GM21825 (cell line): ENCODE measurements around the gene ARMC9.
A peak's percentile ranks its signal among the peaks of the same experiment; 100 is the strongest.
"Not testable (repeated sequence)": the region's sequence is repeated elsewhere in the genome, so short reads cannot be mapped to it uniquely, and the experiment has no call there.

Source experiments
- ATAC-seq: cut with Tn5 transposase; IDR thresholded peaks from one replicate; pipeline ENCODE4 v1.9.1; 2021; ENCODE audit warnings: mild to moderate bottlenecking, moderate library complexity; ENCODE audit not compliant: unreplicated experiment

ARMC9 gene

GRCh38 chr2:231359948-231360347 is 161.5 kb downstream of the ARMC9 start:
- ATAC-seq = no peak

- no peak for ATAC-seq
Observed at GRCh38 chr2:231360401-231360800, 162.0 kb downstream of the ARMC9 start.

DNA sequence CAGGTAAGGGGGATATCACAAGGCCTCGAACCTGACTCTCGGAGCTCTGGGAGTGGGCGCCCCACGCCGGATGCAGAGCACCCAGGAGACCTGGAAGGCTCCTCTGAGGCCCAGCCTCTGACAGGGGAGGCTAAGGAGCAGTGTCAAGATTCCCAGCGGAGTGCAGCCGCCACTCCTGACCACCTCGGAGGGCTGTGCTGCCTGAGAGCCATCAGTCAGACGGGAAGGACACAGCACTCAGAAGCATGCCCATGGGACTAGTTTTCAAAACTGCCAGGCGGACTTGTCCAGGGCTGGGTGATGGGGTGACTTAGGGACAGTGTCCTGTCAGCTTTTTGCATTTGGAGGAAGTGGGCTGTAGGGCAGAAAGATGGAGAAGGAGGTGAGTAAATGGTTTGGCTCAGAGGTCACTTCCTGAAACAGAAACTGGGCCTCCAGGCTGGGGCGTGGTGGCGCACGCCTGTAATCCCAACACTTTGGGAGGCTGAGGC is 162.5 kb downstream of the ARMC9 start:
- ATAC-seq = no peak

DNA sequence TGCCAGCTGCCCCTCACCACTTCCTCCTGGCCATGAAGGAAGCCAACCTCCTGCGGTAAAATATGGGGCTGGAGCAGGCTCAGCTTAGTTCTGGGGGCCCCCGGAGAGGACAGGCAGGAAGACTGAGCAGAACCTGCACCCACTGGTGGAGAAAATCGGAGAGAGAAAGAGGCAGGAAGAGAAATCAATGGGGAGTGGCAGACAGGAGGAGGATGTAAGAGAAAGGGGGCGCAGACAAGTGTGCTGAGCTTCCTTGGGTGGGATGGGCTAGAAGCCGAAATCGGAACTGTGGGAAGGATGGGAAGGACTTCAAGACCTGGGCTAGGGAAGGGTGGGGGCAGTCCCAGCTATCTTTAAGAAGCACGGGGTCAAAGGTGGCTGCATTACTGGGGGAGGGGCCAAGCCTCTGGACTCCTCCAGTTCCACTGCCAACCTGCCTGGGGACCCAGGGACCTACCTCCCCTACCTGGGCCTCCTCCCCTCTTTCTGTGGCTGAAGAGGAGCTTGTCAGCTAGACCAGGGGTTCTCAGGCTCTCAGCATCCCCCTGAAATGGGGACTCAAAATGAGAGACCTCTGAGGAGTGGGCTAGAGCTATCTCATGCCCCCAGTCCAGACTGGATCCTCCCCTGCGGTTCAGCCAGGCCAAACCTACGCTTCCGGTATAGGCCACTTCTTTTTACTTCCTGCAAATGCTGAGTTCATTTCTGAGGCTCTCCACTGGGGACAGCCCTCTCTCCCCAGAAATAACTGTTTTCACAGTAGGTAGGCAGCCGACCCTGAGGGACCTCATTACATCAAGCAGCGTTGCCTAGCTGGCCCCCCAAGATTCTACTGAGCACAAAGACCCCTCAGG is 163.5 kb downstream of the ARMC9 start:
- ATAC-seq = peak; percentile 78

- ATAC-seq = no peak
Observed at GRCh38 chr2:231362555-231363184, 164.2 kb downstream of the ARMC9 start.

- ATAC-seq = no peak
Observed at GRCh38 chr2:231364061-231364460, 165.6 kb downstream of the ARMC9 start.

DNA sequence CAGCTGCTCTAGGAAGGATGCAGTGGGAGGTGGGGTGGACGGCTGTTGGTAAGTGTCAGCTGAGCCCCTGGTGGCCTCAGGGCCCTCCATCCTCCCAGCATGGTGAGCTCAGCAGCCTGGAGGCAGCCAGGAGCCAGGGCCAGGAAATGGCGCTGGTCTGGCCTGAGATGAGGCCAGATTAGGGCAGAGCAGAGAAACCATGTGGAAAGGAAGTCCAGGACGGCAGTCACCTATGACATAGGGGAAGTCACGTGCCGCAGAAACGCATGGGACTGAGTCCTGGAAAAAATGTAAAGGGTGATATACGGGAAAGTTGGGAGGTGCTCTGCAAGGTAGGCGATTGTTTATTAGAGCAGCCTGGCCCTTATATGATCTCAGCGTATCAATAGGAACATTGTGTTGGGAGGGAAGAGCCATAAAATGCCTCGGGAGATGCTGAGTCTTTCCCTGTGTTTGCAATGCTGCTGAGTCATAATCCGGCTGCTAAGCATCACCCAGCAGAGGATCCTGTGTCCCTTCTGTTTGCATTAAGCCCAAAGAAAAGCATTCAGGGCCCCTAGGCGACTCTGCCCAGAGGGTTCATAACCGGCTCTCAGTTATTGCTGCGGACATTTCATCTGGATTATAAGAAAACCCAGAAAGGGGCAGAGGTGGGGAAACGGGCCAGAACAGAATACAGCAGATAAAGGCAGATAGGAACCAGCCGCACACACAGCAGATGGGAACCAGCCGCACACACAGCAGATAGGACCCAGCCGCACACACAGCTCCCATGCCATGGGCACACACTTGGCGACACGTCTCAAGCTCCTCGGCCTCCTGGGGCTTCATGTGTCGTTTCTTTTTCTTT is 166.8 kb downstream of the ARMC9 start:
- ATAC-seq = no peak

DNA sequence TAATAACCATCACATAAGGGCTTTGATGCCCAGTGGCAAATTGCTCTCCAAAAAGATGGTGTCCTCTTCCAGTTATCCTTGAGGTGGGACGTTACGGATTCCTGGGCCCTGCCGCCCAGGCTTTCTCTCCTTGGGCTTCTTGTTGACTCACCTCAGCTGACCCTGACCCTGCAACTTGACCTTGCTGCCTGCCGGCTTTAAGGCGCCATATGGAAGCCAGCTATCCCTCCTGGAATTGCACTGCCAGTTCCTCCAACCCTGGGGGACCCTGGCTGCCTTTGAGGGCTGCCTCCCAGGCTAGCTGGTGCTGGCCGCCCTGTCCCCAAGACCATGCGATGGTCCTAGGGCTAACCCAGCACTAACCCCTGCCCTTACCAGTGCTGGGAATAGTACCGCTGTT is 168.7 kb downstream of the ARMC9 start:
- ATAC-seq = no peak

DNA sequence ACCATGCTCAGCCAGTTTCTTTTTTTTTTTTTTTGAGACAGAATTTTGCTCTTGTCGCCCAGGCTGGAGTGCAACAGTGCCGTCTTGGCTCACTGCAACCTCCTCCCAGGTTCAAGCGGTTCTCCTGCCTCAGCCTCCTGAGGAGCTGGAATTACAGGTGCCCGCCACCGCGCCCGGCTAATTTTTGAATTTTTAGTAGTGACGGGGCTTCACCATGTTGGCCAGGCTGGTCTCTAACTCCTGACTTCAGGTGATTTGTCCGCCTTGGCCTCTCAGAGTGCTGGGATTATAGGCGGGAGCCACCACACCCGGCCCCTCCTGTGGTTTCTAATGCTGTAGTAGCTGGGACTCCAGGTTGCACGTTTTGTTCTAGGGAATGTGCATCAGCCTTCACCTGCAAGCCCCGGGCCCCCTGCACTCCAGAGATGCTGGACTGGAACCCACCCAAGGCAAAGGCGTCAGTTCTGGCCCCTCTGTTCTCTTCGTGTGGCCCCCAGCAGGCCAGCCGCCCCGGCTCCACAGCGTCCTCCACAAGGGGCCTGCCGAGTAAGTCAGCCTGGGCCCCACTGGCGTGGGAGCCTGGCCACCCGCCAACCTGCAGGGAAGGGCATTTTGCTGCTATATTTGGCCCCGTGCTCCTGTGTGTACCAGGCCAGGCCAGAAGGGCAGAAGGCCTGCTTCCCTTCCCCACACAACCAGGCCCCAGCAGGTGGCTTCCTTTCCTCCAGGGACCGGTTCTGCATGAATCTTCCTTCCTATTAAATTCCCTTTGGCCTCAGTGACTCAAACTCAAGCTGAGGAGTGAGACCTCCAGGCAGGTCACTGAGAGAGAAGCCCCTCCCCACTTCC is 171.4 kb downstream of the ARMC9 start:
- no peak for ATAC-seq

GRCh38 chr2:231370429-231370748 is 172.0 kb downstream of the ARMC9 start:
- ATAC-seq = no peak

DNA sequence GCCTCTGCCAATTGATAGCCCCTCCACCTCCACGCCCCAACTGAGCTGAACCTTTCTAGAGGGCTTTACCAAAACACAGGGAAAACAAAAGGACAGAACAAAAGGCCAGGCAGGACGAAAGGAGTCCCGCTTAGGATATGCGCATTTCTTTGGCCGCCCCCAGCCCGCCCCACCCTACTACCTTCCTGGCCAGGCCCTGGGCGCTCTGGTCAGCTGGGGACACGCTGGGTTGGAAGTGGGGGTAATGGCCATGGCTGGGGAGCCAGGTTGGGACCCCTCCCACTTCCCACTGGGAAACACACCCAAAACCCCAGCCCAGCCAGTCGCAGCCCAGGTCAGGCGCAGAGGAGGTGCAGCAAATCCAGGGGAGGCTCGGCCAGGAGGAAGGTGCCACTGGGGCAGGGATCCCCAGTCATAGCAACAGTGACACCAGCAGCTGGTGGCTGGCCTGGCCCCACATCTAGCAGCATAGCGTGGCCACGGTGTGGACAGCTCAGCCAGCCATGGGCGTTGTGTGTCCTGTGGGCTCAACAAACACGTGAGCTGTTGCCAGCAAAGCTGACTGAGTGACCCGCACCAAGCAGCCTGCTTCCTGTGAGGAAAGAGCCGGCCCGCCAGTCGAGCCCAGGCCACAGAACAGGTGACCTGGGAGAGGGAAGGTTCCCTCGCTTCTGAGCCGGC is 172.5 kb downstream of the ARMC9 start:
- ATAC-seq = no peak

DNA sequence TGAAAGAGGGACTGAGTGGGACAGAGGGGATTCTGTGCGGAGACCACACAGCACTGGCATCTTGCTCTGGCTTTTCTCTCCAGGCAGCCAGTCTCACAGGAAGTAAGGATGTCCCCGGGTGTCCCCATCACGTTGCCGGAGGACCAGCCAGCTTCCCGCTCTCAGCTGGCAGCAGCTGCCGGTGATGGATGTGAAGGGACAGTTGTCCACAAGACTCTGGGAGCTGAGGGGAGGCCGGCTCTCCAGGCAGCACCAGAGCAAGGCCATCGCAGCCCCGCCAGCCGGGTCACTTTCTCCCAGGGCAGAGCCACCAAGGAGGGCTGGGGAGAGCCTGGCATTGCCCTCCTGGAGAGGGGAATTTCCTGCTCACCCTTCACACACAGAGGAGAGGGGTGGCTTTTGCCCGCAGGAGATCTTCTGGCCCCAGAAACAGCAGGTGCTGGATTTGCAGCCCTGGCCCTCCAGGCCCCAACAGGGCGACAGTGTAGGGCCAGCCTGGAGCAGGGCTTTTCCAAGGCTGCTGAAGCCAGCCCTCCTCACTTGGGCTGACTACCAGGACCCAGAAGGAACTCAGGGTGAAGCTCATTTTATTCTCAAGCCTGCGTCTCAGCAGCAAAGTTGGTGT is 173.1 kb downstream of the ARMC9 start:
- ATAC-seq = no peak

GRCh38 chr2:231372326-231372725 is 173.9 kb downstream of the ARMC9 start:
- ATAC-seq = no peak

- ATAC-seq = no peak
Observed at GRCh38 chr2:231373184-231373583, 174.8 kb downstream of the ARMC9 start.

GRCh38 chr2:231373786-231374349 is 175.4 kb downstream of the ARMC9 start:
- no peak for ATAC-seq

GRCh38 chr2:231374771-231375170 is 176.3 kb downstream of the ARMC9 start:
- ATAC-seq = no peak

- not testable (repeated sequence) for ATAC-seq
Observed at GRCh38 chr2:231375994-231376615, 177.7 kb downstream of the ARMC9 start.

DNA sequence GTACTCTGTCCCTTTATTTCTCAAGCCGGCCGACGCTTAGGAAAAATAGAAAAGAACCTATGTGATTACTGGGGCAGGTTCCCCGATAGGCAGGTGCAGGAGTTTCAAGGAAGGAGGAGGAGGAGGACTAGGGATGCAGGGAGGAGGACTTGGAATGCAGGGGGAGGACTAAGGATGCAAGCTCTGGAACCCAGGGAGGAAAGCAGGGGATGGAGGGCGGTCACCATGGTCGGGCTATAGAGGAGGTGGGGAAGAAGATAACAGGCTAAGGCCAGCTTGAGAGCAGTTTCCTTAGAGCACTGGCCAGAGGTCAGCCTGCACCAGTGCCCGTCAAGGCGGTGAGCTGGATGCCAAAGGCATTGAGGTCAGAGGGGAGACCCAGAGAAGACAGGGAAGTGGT is 178.4 kb downstream of the ARMC9 start:
- no peak for ATAC-seq
